K562 (cell line): Measurements from ENCODE around the gene LONRF2. TPM values are rescaled to one million over a fixed set of nuclear protein-coding genes. Genes with fewer than 3 reads are reported as not detected.
A peak's percentile ranks its signal among the peaks of the same experiment; 100 is the strongest.

Experiments
- CBX5 ChIP-seq: IDR thresholded peaks from 2 replicates; pipeline ENCODE4 v1.6.1; 2014; ENCODE audit warnings: low read depth, borderline replicate concordance
- DDX20 ChIP-seq: fragments of 450-650 bp; IDR thresholded peaks from 2 replicates; pipeline ENCODE4 v1.6.1; 2016; ENCODE audit warnings: missing genetic modification characterization, low read depth, mild to moderate bottlenecking, missing compliant biosample characterization, moderate library complexity
- ETV6 ChIP-seq, 3 experiments: fragments of 150-350 bp in 1 of 3; sonication (generic) in 1 of 3; formaldehyde crosslinking in 1 of 3; IDR thresholded peaks; 2 replicates each; pipeline versions ENCODE4 v1.6.1 to v1.8.0; 2014 to 2022; ENCODE audit warnings: borderline replicate concordance in 2 of 3, low read depth in 2 of 3, antibody characterized with exemption in 1 of 3, low read length in 1 of 3, mild to moderate bottlenecking in 1 of 3, missing genetic modification reagents in 1 of 3
- FOXK2 ChIP-seq, 2 experiments: fragments of 450-650 bp; IDR thresholded peaks in 1 of 2; conservative IDR thresholded peaks in 1 of 2; 2 replicates each; pipeline ENCODE4 v1.6.1; 2016; ENCODE audit warnings: low read depth in 2 of 2, mild to moderate bottlenecking in 1 of 2
- MTA2 ChIP-seq: fragments of 450-650 bp; IDR thresholded peaks from 2 replicates; pipeline ENCODE4 v1.6.1; 2016; ENCODE audit warnings: low read depth
- NFRKB ChIP-seq: fragments of 450-650 bp; IDR thresholded peaks from 2 replicates; pipeline ENCODE4 v1.6.1; 2016; ENCODE audit warnings: low read depth
- PHF8 ChIP-seq: fragments of 200-600 bp; sonication (generic); IDR thresholded peaks from 2 replicates; pipeline ENCODE4 v1.6.1; 2012; ENCODE audit warnings: mixed run types, mild to moderate bottlenecking, inconsistent platforms, low read length, moderate library complexity, borderline replicate concordance
- POLR2G ChIP-seq: fragments of 200-400 bp; formaldehyde crosslinking; IDR thresholded peaks from 2 replicates; pipeline ENCODE4 v1.6.1; 2017; ENCODE audit warnings: low read depth, mild to moderate bottlenecking, antibody characterized with exemption, low read length, moderate library complexity
- POLR2H ChIP-seq: IDR thresholded peaks from 2 replicates; pipeline ENCODE4 v1.6.1; 2016; ENCODE audit warnings: missing genetic modification characterization, low read depth, mild to moderate bottlenecking, control low read depth, missing compliant biosample characterization, moderate library complexity
- SAFB2 ChIP-seq: fragments of 200-400 bp; formaldehyde crosslinking; IDR thresholded peaks from 2 replicates; pipeline ENCODE4 v1.6.1; 2018; ENCODE audit warnings: borderline replicate concordance, low read length, low read depth, moderate library complexity; ENCODE audit not compliant: severe bottlenecking
- VEZF1 ChIP-seq: fragments of 200-800 bp; sonication (Bioruptor generic); IDR thresholded peaks from 2 replicates; pipeline ENCODE4 v1.6.1; 2017; ENCODE audit warnings: missing genetic modification characterization, missing compliant biosample characterization
- ZNF407 ChIP-seq: fragments of 450-650 bp; IDR thresholded peaks from 2 replicates; pipeline ENCODE4 v1.6.1; 2016; ENCODE audit warnings: low read depth
- ZNF699 ChIP-seq: fragments of 250-450 bp; sonication (Bioruptor Pico); IDR thresholded peaks from 2 replicates; pipeline ENCODE4 v1.8.0; 2021; ENCODE audit warnings: mild to moderate bottlenecking, moderate library complexity; ENCODE audit not compliant: insufficient replicate concordance
- polyA plus RNA-seq, 8 experiments: library from polyadenylated mRNA; depleted of rRNA in 4 of 8; stranded (reverse) in 5 of 8; unstranded in 3 of 8; fragments of >200 nt; fragmentation: Nextera tagmentation in 2 of 8; fragmentation: Illumina TruSeq in 1 of 8; extraction: Ambion mirVana in 2 of 8; extraction: Trizol in 1 of 8; gene quantifications; 2 replicates each; pipeline versions ENCODE4 v1.2.1 to v1.2.3, GENCODE V29; 2011 to 2014; ENCODE audit warnings: inconsistent platforms in 1 of 8, missing spikeins in 1 of 8
- total RNA-seq, 7 experiments: library from RNA; depleted of rRNA in 6 of 7; stranded (reverse); fragments of >200 nt in 6 of 7; fragmentation: Illumina TruSeq in 2 of 7; extraction: Trizol in 2 of 7; gene quantifications; 2 replicates each; pipeline versions ENCODE4 v1.2.1 to v1.2.3, GENCODE V29; 2011 to 2021; ENCODE audit warnings: low replicate concordance in 1 of 7
- TF ChIP-seq, protein P1 (sequence below): fragments of 250-450 bp; sonication (Bioruptor Pico); IDR thresholded peaks from 2 replicates; pipeline ENCODE4 v1.8.0; 2021; ENCODE audit warnings: moderate library complexity, mild to moderate bottlenecking, inconsistent platforms

Gene LONRF2
- total and polyA plus RNA-seq, 9 of the 15 experiments (the other 6 are each of a cell fraction or from before 2014, with no cell fraction given): 0.35 to 5.0 (median 2.7) TPM

- TF ChIP-seq DDX20 (tag) (no peak), CBX5 (no peak), NFRKB (no peak), POLR2H (tag) (no peak), ZNF699 (CRISPR knock-in tag) (no peak), MTA2 (peak; percentile 42), ZNF407 (no peak), VEZF1 (peak; percentile 50; the same call in 1 of the 2 replicates), ETV6 (IDR thresholded peaks at IDR 0.05; ENCODE audit: borderline replicate concordance in 1 of 2, low read depth in 2 of 2, low read length in 1 of 2) (no peak), ETV6 (CRISPR knock-in tag; IDR thresholded peaks at IDR 0.05; ENCODE audit: borderline replicate concordance) (no peak), PHF8 (peak; percentile 28; the same call in 1 of the 2 replicates), POLR2G (peak; percentile 47), SAFB2 (no peak), FOXK2 (conservative IDR thresholded peaks at IDR 0.05 in 1 of 2, IDR thresholded peaks at IDR 0.05 in 1 of 2; ENCODE audit: low read depth in 2 of 2) (no peak)
- TF ChIP-seq, protein P1, sequence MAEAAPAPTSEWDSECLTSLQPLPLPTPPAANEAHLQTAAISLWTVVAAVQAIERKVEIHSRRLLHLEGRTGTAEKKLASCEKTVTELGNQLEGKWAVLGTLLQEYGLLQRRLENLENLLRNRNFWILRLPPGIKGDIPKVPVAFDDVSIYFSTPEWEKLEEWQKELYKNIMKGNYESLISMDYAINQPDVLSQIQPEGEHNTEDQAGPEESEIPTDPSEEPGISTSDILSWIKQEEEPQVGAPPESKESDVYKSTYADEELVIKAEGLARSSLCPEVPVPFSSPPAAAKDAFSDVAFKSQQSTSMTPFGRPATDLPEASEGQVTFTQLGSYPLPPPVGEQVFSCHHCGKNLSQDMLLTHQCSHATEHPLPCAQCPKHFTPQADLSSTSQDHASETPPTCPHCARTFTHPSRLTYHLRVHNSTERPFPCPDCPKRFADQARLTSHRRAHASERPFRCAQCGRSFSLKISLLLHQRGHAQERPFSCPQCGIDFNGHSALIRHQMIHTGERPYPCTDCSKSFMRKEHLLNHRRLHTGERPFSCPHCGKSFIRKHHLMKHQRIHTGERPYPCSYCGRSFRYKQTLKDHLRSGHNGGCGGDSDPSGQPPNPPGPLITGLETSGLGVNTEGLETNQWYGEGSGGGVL (CRISPR knock-in tag): no peak
Measured at GRCh38 chr2:100291152-100291970, 30.9 kb downstream of the LONRF2 start (continued).
